Fibroblast of lung (primary cell): ENCODE measurements around the gene MAGEA11.

Experiments
- CTCF ChIP-seq, 2 donors: IDR thresholded peaks in 1 of 2; conservative IDR thresholded peaks in 1 of 2; 1 replicate in 1 of 2; 2 replicates in 1 of 2; pipeline ENCODE4 v1.5.1; 2011 to 2012; ENCODE audit warnings: low read length in 2 of 2, control low read depth in 1 of 2, inconsistent platforms in 1 of 2, low read depth in 1 of 2, mild to moderate bottlenecking in 1 of 2
- EZH2 ChIP-seq: IDR thresholded peaks from 2 replicates; pipeline ENCODE4 v1.5.1; 2012; ENCODE audit warnings: low read length, control low read depth, mild to moderate bottlenecking; ENCODE audit errors: missing control alignments

GRCh38 chrX:149716632-149717031, 4.8 kb downstream of the MAGEA11 start:
- TF ChIP-seq CTCF (conservative IDR thresholded peaks at IDR 0.05 in 1 of 2, IDR thresholded peaks at IDR 0.05 in 1 of 2; ENCODE audit: low read depth in 1 of 2, low read length in 2 of 2) (no peak), EZH2 (no peak)
